Mucosa of descending colon (tissue), 3 donors: ENCODE data around the gene WDR13. TPM values are rescaled to one million over a fixed set of nuclear protein-coding genes. Genes with fewer than 3 reads are reported as not detected.

Source experiments
- ATAC-seq: fragments of 200-7000 bp; cut with Tn5 transposase; one replicate; pipeline ENCODE4 v1.9.1; 2020; ENCODE audit warnings: mild to moderate bottlenecking, moderate library complexity
- DNase-seq, 3 donors: peaks; one replicate each; pipeline ENCODE4 v3.0.0-alpha.2; 2020
- H3K36me3 ChIP-seq: fragments of 200-600 bp; one replicate; pipeline ENCODE4 v1.8.0; 2021; ENCODE audit warnings: low read depth, mild to moderate bottlenecking
- H3K4me1 ChIP-seq: fragments of 200-600 bp; one replicate; pipeline ENCODE4 v1.8.0; 2021; ENCODE audit warnings: low read depth, mild to moderate bottlenecking
- H3K4me3 ChIP-seq: fragments of 200-600 bp; one replicate; pipeline ENCODE4 v1.8.0; 2021; ENCODE audit warnings: mild to moderate bottlenecking
- H3K9me3 ChIP-seq: fragments of 200-600 bp; one replicate; pipeline ENCODE4 v1.8.0; 2021; ENCODE audit warnings: mild to moderate bottlenecking
- CTCF ChIP-seq: fragments of 200-600 bp; IDR thresholded peaks from one replicate; pipeline ENCODE4 v1.8.0; 2022; ENCODE audit warnings: antibody characterized with exemption, mild to moderate bottlenecking
- intact Hi-C, 2 donors: fragments of 100-400 bp; cut with DNase I in 1 of 2; cut with micrococcal nuclease in 1 of 2; formaldehyde crosslinking; loops; one replicate each; pipeline versions ENCODE4 v1.11.0 to v1.11.1; 2022; cut with DNase I, micrococcal nuclease
- total RNA-seq, 3 donors: library from RNA; stranded (reverse); fragmentation: NEBNext Ultra II Directional in 2 of 3; extraction: Animal tissue kit (Norgen Biotek cat#: 25700) in 2 of 3; gene quantifications; one replicate each; pipeline versions ENCODE4 v1.2.1 to v1.2.4, GENCODE V29; 2021 to 2023
- donor health status: DM: no; HTN: no; CAD: no; lungs with moderate emphysema.
- donor health status: DM: no; HTN: no; CAD: no.
- donor health status: DM: no; HTN: yes; CAD: no.

WDR13 gene
- total RNA-seq, 3 donors from 2014 or later, result 124 to 139 (median 128) TPM

GRCh38 chrX:48575642-48576041 lies 21.6 kb upstream of the WDR13 start:
- intact Hi-C loops, result no loop called here
- Histone ChIP-seq H3K36me3 (no peaks in the 10 kb centered on the region), H3K4me3 (no peak overlapping the region), H3K4me1 (peaks cover 7% of the 10 kb centered on the region), H3K9me3 (no peaks in the 10 kb centered on the region)
- ATAC-seq, result no peak
- TF ChIP-seq CTCF, result no peak
- DNase-seq, result no peak

GRCh38 chrX:48576108-48576507 lies 21.2 kb upstream of the WDR13 start:
- TF ChIP-seq CTCF, result no peak
- Histone ChIP-seq H3K36me3 (no peaks in the 10 kb centered on the region), H3K4me1 (peaks cover 7% of the 10 kb centered on the region), H3K9me3 (no peaks in the 10 kb centered on the region), H3K4me3 (no peak overlapping the region)
- no peak for ATAC-seq
- intact Hi-C loops, result no loop called here
- DNase-seq, result no peak

GRCh38 chrX:48578661-48579128 lies 18.6 kb upstream of the WDR13 start:
- Histone ChIP-seq H3K4me3 (no peak overlapping the region), H3K4me1 (peaks cover 7% of the 10 kb centered on the region), H3K9me3 (no peaks in the 10 kb centered on the region), H3K36me3 (no peaks in the 10 kb centered on the region)
- ATAC-seq (no peak), DNase-seq (no peak)
- TF ChIP-seq CTCF, result no peak
- intact Hi-C loops, result no loop called here

- ATAC-seq, result no peak
- TF ChIP-seq CTCF, result no peak
- no peak for DNase-seq
- Histone ChIP-seq H3K36me3 (no peaks in the 10 kb centered on the region), H3K4me1 (peaks cover 7% of the 10 kb centered on the region), H3K9me3 (no peaks in the 10 kb centered on the region), H3K4me3 (no peak overlapping the region)
- intact Hi-C loops, result no loop called here
Measured at GRCh38 chrX:48579259-48579658, 18.0 kb upstream of the WDR13 start.

- Histone ChIP-seq H3K36me3 (no peaks in the 10 kb centered on the region), H3K9me3 (no peaks in the 10 kb centered on the region), H3K4me1 (peaks cover 6% of the 10 kb centered on the region), H3K4me3 (no peak overlapping the region)
- DNase-seq (no peak), ATAC-seq (no peak)
- no peak for TF ChIP-seq CTCF
- intact Hi-C loops, result no loop called here
Measured at GRCh38 chrX:48580662-48581061, 16.6 kb upstream of the WDR13 start.

GRCh38 chrX:48584698-48585097 lies 12.6 kb upstream of the WDR13 start:
- DNase-seq (no peak), ATAC-seq (no peak)
- no peaks in the 10 kb centered on the region for H3K9me3 ChIP-seq
- no peaks in the 10 kb centered on the region for H3K4me1 ChIP-seq
- intact Hi-C loops, result no loop called here
- TF ChIP-seq CTCF, result no peak
- H3K36me3 ChIP-seq, result no peaks in the 10 kb centered on the region
- H3K4me3 ChIP-seq, result no peak overlapping the region
